WI38 (cell line): ENCODE measurements around the gene PPP5C.

Source experiments
- H3K4me3 ChIP-seq: 2 replicates; pipeline ENCODE4 v1.5.1; 2011; ENCODE audit warnings: low read depth, mild to moderate bottlenecking, control low read depth, low read length
- TF ChIP-seq, protein P1 (sequence below): IDR thresholded peaks from 2 replicates; pipeline ENCODE4 v1.5.1; 2012; ENCODE audit warnings: low read depth, mild to moderate bottlenecking, control low read depth, low read length

The PPP5C gene

DNA sequence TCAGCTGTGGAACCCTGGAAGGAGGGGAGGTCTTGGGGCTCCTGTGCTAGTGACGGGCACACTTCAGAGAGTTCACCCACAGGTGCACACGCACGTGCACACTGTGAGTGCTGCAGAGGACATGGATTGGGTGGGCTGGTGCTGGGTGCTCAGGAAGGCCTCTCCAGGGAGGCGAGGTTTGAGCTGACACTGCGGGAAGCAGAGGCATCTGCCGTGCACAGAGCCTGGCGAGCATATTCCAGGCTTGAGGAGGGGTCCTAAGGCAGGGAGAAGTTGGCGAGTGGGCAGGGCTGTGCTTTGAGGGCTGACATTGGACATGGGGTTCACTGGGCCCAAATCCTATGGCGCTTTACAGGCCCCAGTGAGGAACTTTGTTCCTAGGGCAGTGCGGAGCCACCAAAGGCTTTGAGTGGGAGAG, 40.8 kb downstream of the PPP5C start:
- TF ChIP-seq, protein P1, sequence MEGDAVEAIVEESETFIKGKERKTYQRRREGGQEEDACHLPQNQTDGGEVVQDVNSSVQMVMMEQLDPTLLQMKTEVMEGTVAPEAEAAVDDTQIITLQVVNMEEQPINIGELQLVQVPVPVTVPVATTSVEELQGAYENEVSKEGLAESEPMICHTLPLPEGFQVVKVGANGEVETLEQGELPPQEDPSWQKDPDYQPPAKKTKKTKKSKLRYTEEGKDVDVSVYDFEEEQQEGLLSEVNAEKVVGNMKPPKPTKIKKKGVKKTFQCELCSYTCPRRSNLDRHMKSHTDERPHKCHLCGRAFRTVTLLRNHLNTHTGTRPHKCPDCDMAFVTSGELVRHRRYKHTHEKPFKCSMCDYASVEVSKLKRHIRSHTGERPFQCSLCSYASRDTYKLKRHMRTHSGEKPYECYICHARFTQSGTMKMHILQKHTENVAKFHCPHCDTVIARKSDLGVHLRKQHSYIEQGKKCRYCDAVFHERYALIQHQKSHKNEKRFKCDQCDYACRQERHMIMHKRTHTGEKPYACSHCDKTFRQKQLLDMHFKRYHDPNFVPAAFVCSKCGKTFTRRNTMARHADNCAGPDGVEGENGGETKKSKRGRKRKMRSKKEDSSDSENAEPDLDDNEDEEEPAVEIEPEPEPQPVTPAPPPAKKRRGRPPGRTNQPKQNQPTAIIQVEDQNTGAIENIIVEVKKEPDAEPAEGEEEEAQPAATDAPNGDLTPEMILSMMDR = no peak
- no peak overlapping the region for H3K4me3 ChIP-seq

DNA sequence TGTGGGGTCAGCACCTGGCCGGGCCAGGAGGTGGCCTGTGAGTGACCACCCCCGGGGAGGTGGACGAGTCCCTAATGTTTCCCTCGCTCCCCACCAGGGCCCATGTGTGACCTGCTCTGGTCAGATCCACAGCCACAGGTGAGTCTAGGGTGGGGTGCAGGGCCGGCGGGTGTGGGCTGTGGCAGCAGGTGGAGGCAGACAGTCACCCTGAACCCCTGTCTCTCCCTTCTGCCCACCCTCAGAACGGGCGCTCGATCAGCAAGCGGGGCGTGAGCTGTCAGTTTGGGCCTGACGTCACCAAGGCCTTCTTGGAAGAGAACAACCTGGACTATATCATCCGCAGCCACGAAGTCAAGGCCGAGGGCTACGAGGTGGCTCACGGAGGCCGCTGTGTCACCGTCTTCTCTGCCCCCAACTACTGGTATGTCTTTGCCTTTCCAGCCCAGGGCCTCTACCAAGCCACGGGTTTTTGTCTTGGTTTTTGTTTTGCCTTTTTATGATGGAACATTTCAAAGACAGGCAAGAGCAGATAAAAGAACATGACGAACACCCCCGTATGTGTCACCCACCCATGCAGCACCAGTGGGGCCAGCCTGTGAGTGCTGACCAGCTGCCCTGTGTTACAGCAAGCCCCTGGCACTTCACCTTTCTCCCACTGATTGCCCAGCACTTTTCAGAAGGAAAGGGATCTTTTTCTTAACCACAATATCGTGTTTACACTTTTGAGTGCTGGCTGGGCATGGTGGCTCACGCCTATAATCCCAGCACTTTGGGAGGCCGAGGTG, 41.6 kb downstream of the PPP5C start:
- TF ChIP-seq, protein P1 = no peak
- no peak overlapping the region for H3K4me3 ChIP-seq

DNA sequence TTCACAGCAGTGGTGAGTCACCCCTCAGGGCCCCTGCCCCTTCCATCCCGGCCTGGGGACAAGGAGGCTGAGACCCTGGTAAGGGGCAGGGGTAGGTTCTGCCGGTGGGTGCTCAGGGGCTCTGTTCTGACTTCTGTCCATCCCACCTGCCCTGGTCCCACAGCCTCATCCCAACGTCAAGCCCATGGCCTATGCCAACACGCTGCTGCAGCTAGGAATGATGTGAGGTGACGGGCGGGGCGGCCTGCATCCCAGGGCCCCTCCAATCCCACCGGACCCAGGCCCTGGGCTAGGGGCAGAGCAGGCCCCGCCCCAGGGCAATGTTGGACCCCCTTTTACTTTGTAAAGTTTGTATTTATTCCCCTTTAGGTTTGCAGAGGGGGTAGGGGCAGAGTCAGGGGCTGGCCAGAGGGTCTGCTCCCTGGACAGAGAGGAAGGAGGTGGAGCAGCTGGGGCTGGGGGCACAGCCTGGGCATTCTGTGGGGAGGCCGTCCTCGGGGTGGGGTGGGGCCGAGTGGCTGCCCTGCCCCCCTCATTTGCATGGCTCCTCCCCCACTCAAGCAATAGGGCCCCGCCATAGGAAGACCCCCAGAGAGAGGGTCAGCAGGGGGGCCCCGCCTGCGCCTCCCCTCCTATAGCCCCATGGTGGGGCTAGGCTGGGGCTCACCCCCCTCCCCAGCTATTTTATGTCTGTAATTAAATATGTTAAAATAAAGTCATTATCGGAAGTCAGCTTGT, 43.4 kb downstream of the PPP5C start:
- TF ChIP-seq, protein P1 = no peak

DNA sequence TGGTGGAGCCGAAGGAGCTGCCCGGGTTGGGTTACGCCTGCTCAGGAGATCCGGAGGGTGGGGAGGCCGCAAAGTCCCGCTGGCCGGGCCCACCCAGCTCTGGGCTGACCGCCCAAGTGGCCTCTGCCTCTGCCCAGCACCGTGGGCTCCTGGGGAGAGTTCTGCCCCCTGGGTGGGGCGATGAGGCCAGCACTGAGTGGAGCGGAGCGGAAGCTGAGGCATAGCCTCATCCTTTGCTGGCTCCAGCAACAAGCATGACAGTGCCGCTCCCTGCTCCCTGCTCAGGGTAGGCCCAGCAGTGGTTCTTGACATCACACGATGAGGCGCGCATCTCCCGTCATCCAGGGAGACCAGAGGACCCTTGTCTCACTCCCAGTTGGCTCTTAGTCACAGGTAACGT, 44.0 kb downstream of the PPP5C start:
- TF ChIP-seq, protein P1 = no peak
- no peak overlapping the region for H3K4me3 ChIP-seq

More for the DNA sequence above, 43.4 kb downstream of the PPP5C start:
- no peak overlapping the region for H3K4me3 ChIP-seq

DNA sequence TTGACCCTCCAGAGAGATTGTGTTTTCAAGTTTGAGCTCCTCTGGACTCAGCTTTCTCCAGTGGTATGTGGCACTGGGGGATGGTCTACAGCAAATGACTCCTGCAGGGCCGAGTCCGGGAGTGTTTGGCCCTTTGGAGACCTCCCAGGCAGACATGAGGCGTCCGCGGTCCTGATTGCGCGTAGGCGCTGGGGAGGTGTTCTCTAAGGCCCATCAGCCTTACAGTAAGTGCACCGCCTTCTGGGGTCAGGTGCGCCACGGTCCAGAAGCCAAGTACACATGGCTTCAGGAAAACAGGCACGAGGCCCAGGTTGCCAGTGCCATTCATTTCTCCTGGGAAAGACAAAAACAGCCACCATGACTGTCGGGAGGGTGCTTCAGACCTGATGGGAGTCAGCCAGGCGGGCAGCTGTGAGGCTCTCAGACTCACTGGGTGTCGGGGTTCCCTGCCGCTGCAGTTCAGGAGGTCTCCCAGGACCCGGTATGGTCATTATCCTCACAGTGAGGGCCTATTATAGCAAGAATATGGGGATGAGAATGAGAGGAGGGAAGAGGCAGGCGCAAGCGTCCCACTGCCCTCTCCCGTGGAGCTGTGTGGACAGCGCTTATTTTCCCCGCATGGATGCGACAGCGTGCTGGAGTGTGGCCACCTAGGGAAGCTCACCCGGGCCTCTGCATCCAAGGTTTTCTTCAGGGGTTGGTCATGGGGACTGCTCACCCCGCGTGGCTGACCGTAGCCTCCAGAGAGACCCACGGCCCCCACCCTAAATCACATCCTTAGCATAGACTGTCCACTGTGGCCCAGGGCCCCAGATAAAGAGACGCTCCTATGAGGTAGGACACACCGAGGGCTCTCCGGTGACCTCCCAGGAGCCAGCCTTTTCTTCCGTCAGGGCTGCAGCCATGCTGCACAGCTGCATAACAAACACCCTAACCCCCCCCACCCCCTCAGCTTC, 44.7 kb downstream of the PPP5C start:
- TF ChIP-seq, protein P1 = no peak
- no peak overlapping the region for H3K4me3 ChIP-seq

DNA sequence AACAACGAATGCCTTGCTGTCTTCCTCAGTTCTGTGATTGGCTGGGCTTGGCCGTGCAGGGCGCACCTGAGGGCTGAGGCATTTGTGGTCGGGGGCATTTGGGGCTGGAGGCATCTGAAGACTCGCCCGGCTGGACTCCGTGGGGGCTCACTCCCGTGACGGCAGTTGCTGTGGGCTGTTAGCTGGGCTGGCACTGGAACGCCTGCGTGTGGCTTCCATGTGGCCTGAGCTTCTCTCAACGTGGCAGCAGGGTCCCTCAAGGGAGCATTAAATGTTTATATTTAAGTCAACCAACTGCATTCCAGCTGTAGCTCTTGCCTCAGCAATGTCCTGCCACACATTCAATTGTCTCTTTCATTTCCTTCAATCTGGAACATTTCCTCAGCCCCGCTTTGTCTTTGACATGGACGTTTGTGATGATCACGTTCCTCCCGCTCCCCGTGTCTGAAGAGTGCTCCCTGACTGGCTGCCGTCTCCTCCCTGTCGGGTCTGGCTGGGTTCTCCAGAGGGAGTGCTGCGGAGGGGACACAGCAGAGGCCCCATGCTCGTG, 45.4 kb downstream of the PPP5C start:
- TF ChIP-seq, protein P1 = no peak
- no peak overlapping the region for H3K4me3 ChIP-seq
